Neural progenitor cell (in vitro differentiated cells): Measurements from ENCODE around the gene NAP1L4. TPM values are rescaled to one million over a fixed set of nuclear protein-coding genes. Genes with fewer than 3 reads are reported as not detected.

Experiments
- DNase-seq: peaks from one replicate; pipeline ENCODE4 v3.0.0-alpha.2; 2016; ENCODE audit warnings: low spot score
- H2AFZ ChIP-seq: fragments of 200-600 bp; sonication (generic); replicated peaks from 2 replicates; pipeline ENCODE4 v1.6.1; 2016; ENCODE audit warnings: antibody characterized with exemption
- H3F3A ChIP-seq: fragments of 200-600 bp; sonication (generic); 2 replicates; pipeline ENCODE4 v1.6.1; 2016; ENCODE audit warnings: antibody characterized with exemption, low read depth
- H3K27ac ChIP-seq: fragments of 200-600 bp; sonication (generic); 2 replicates; pipeline ENCODE4 v1.5.1; 2016; ENCODE audit warnings: mild to moderate bottlenecking
- H3K27me3 ChIP-seq: fragments of 200-600 bp; sonication (generic); 2 replicates; pipeline ENCODE4 v1.6.1; 2016; ENCODE audit warnings: mild to moderate bottlenecking, moderate library complexity
- H3K36me3 ChIP-seq: fragments of 200-600 bp; sonication (generic); 2 replicates; pipeline ENCODE4 v1.5.1; 2016
- H3K4me1 ChIP-seq: fragments of 200-600 bp; sonication (generic); 2 replicates; pipeline ENCODE4 v1.6.1; 2016; ENCODE audit warnings: mixed run types
- H3K4me2 ChIP-seq: fragments of 200-600 bp; sonication (generic); 2 replicates; pipeline ENCODE4 v1.6.1; 2016
- H3K4me3 ChIP-seq: fragments of 200-600 bp; sonication (generic); 2 replicates; pipeline ENCODE4 v1.5.1; 2016
- H3K79me2 ChIP-seq: fragments of 200-600 bp; sonication (generic); 2 replicates; pipeline ENCODE4 v1.6.1; 2016; ENCODE audit warnings: low read depth
- H3K9ac ChIP-seq: fragments of 200-600 bp; sonication (generic); 2 replicates; pipeline ENCODE4 v1.6.1; 2016
- H3K9me3 ChIP-seq: fragments of 200-600 bp; sonication (generic); 2 replicates; pipeline ENCODE4 v1.5.1; 2016; ENCODE audit warnings: low read depth
- H4K20me1 ChIP-seq: fragments of 200-600 bp; sonication (generic); 2 replicates; pipeline ENCODE4 v1.6.1; 2016; ENCODE audit warnings: low read depth
- H3K27ac Mint-ChIP-seq: 3 replicates; pipeline ENCODE4 v1.8.0; 2021; ENCODE audit warnings: mixed read lengths
- H3K27me3 Mint-ChIP-seq: 2 replicates; pipeline ENCODE4 v1.8.0; 2022; ENCODE audit warnings: low read depth, mild to moderate bottlenecking, inconsistent platforms, moderate library complexity, mixed read lengths; ENCODE audit not compliant: insufficient read depth
- H3K36me3 Mint-ChIP-seq: 3 replicates; pipeline ENCODE4 v1.8.0; 2021; ENCODE audit warnings: mixed read lengths
- H3K4me1 Mint-ChIP-seq: 3 replicates; pipeline ENCODE4 v1.8.0; 2021; ENCODE audit warnings: mixed read lengths
- H3K4me3 Mint-ChIP-seq: 3 replicates; pipeline ENCODE4 v1.8.0; 2021; ENCODE audit warnings: mild to moderate bottlenecking, moderate library complexity, mixed read lengths
- H3K9me3 Mint-ChIP-seq: 3 replicates; pipeline ENCODE4 v1.8.0; 2020; ENCODE audit warnings: mixed read lengths
- CTCF ChIP-seq: fragments of 200-600 bp; sonication (generic); IDR thresholded peaks from 2 replicates; pipeline ENCODE4 v1.5.1; 2017; ENCODE audit warnings: antibody characterized with exemption, mild to moderate bottlenecking
- EZH2 ChIP-seq: fragments of 200-600 bp; sonication (generic); IDR thresholded peaks from 2 replicates; pipeline ENCODE4 v1.6.1; 2017; ENCODE audit warnings: antibody characterized with exemption, mild to moderate bottlenecking, moderate library complexity
- EZH2phosphoT487 ChIP-seq: fragments of 200-600 bp; sonication (generic); IDR thresholded peaks from 2 replicates; pipeline ENCODE4 v1.6.1; 2017; ENCODE audit warnings: antibody characterized with exemption
- total RNA-seq: library from RNA; depleted of rRNA; stranded (reverse); fragments of >200 nt; gene quantifications from 2 replicates; pipeline ENCODE4 v1.2.3, GENCODE V29; 2015; ENCODE audit warnings: low replicate concordance

Gene NAP1L4
- total RNA-seq, 1 donor from 2014 or later, result 191 TPM

GRCh38 chr11:2949920-2950319 is 42.2 kb downstream of the NAP1L4 start:
- H3K4me2 ChIP-seq, result no peak overlapping the region
- Mint-ChIP-seq H3K4me3 (no peak overlapping the region), H3K9me3 (no peaks in the 10 kb centered on the region), H3K4me1 (peaks cover 18% of the 10 kb centered on the region), H3K27ac (no peak overlapping the region), H3K36me3 (peaks cover 55% of the 10 kb centered on the region), H3K27me3 (peaks cover 5% of the 10 kb centered on the region)
- H3K27me3 ChIP-seq, result no peaks in the 10 kb centered on the region
- H3K4me3 ChIP-seq, result no peak overlapping the region
- DNase-seq, result no peak
- no peaks in the 10 kb centered on the region for H3K9me3 ChIP-seq
- peaks cover 11% of the 10 kb centered on the region for H3K36me3 ChIP-seq
- no peak overlapping the region for H3K9ac ChIP-seq
- peaks cover 10% of the 10 kb centered on the region for H3K4me1 ChIP-seq
- peaks cover 15% of the 10 kb centered on the region for H3F3A ChIP-seq
- H4K20me1 ChIP-seq, result peaks cover 62% of the 10 kb centered on the region
- H2AFZ ChIP-seq, result no peak overlapping the region
- no peak overlapping the region for H3K27ac ChIP-seq
- no peak for TF ChIP-seq EZH2
- TF ChIP-seq CTCF, result no peak
- no peak for TF ChIP-seq EZH2phosphoT487
- no peaks in the 10 kb centered on the region for H3K79me2 ChIP-seq

DNA sequence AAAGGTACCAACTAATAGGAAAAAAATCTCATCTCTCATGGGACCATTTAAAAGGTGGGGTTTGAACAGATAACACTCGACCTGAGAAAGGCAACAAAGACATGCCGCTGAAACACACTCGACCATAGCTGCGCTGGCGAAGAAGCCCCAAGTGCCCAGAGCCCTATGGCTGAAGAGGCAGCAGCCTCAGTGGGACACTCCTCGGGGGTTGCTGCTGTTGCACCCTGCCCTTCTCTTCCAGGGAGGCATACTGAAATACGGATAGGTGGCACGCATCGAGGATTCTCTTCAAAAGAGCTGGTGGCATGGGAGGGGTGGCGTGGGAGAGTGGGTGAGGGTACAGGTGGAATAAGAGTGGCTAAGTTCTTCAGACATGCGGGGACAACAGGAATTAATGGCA is 44.4 kb downstream of the NAP1L4 start:
- no peak overlapping the region for H3K27ac ChIP-seq
- H3K36me3 ChIP-seq, result peaks cover 8% of the 10 kb centered on the region
- Mint-ChIP-seq H3K36me3 (peaks cover 43% of the 10 kb centered on the region), H3K27ac (no peak overlapping the region), H3K9me3 (no peaks in the 10 kb centered on the region), H3K4me3 (no peak overlapping the region), H3K4me1 (peaks cover 18% of the 10 kb centered on the region), H3K27me3 (peaks cover 5% of the 10 kb centered on the region)
- H4K20me1 ChIP-seq, result peaks cover 68% of the 10 kb centered on the region
- no peaks in the 10 kb centered on the region for H3K9me3 ChIP-seq
- no peak overlapping the region for H2AFZ ChIP-seq
- H3K79me2 ChIP-seq, result no peaks in the 10 kb centered on the region
- peaks cover 15% of the 10 kb centered on the region for H3F3A ChIP-seq
- no peak overlapping the region for H3K4me2 ChIP-seq
- H3K9ac ChIP-seq, result no peak overlapping the region
- TF ChIP-seq EZH2 (no peak), CTCF (no peak)
- H3K27me3 ChIP-seq, result no peaks in the 10 kb centered on the region
- no peak for DNase-seq
- H3K4me3 ChIP-seq, result no peak overlapping the region
- H3K4me1 ChIP-seq, result peaks cover 10% of the 10 kb centered on the region

DNA sequence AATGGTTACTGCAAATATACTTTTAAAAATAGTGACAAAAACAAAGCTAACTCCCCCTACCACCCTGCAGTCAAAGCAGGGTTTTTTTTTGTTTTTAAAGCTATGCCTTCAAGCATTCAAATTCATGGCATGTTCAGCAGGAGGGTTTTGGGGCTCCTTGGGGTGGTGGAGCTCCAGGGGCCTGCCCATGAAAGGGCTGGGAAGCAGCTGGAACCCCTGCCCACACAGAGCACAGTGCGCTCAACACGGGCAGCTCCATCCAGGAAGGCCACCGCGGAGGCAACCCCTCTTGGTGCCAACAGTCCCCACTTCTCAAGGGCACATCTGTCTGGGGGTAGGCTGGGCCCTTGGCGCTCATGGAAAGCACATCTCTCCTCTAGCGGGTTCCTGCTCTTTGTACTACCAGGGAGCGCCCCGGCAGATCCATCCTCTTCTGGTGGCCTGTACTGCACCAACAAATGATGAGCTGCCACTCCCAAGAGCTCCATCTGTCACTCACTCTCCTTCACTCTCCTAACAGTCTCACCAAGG is 46.3 kb downstream of the NAP1L4 start:
- Mint-ChIP-seq H3K4me3 (no peak overlapping the region), H3K4me1 (peaks cover 18% of the 10 kb centered on the region), H3K9me3 (no peaks in the 10 kb centered on the region), H3K36me3 (peaks cover 35% of the 10 kb centered on the region), H3K27me3 (no peaks in the 10 kb centered on the region), H3K27ac (no peak overlapping the region)
- Histone ChIP-seq H3K36me3 (peaks cover 3% of the 10 kb centered on the region), H3K9ac (no peak overlapping the region), H3K4me3 (no peak overlapping the region), H3K4me1 (peaks cover 10% of the 10 kb centered on the region), H3F3A (peaks cover 15% of the 10 kb centered on the region), H3K27me3 (no peaks in the 10 kb centered on the region), H3K27ac (no peak overlapping the region), H3K4me2 (peak overlapping the region; percentile 30), H2AFZ (no peak overlapping the region), H3K9me3 (no peaks in the 10 kb centered on the region), H4K20me1 (peaks cover 68% of the 10 kb centered on the region), H3K79me2 (no peaks in the 10 kb centered on the region)
- TF ChIP-seq EZH2phosphoT487, result no peak
- TF ChIP-seq EZH2, result no peak
- TF ChIP-seq CTCF, result no peak
- DNase-seq, result no peak
